Panc1 (cell line): Measurements from ENCODE around the gene ZSCAN26. TPM values are rescaled to one million over a fixed set of nuclear protein-coding genes. Genes with fewer than 3 reads are reported as not detected.

Experiments
- ATAC-seq: fragments of 200-7000 bp; cut with Tn5 transposase; 2 replicates; pipeline ENCODE4 v1.9.1; 2020; ENCODE audit warnings: mild to moderate bottlenecking, moderate library complexity
- BruUV-seq: library from RNA; stranded (reverse); fragments of 400-500 nt; replicated peaks from 2 replicates; lab custom pipeline; 2021; lab: Mats Ljungman, UMichigan
- CTCF ChIA-PET: fragments of 300-600 bp; sonication (Branson Sonifier 250); formaldehyde crosslinking; loops from one replicate; lab custom pipeline; 2022; ENCODE audit warnings: antibody characterized with exemption; lab: Charles Lee
- POLR2A ChIA-PET: fragments of 300-600 bp; sonication (Branson Sonifier 250); formaldehyde crosslinking; loops from one replicate; lab custom pipeline; 2022; ENCODE audit warnings: antibody characterized with exemption; lab: Charles Lee
- DNase-seq: peaks from one replicate; pipeline ENCODE4 v3.0.0-alpha.2; 2010; ENCODE audit warnings: low read depth, low spot score
- H3K27ac ChIP-seq: 2 replicates; pipeline ENCODE4 v1.5.1; 2011; ENCODE audit warnings: mild to moderate bottlenecking, low read length, inconsistent platforms
- H3K27me3 ChIP-seq: fragments of 200-500 bp; sonication (Bioruptor generic); 2 replicates; pipeline ENCODE4 v1.6.0; 2014; ENCODE audit warnings: low read length, inconsistent platforms; ENCODE audit not compliant: control insufficient read depth, insufficient read depth
- H3K36me3 ChIP-seq: fragments of 200-500 bp; sonication (Bioruptor generic); 2 replicates; pipeline ENCODE4 v1.5.1; 2014; ENCODE audit warnings: inconsistent platforms, mild to moderate bottlenecking, low read length, moderate library complexity; ENCODE audit not compliant: control insufficient read depth, insufficient read depth
- H3K4me1 ChIP-seq: 2 replicates; pipeline ENCODE4 v1.5.1; 2011; ENCODE audit warnings: inconsistent platforms, mild to moderate bottlenecking, low read length, moderate library complexity; ENCODE audit not compliant: control insufficient read depth, insufficient read depth
- H3K4me3 ChIP-seq, 2 experiments: 2 replicates each; pipeline ENCODE4 v1.5.1; 2011 to 2012; ENCODE audit warnings: low read depth in 2 of 2, low read length in 2 of 2, mild to moderate bottlenecking in 2 of 2, inconsistent platforms in 1 of 2, moderate library complexity in 1 of 2
- H3K9me3 ChIP-seq: fragments of 200-500 bp; sonication (Bioruptor generic); 2 replicates; pipeline ENCODE4 v1.5.1; 2014; ENCODE audit warnings: low read depth, mild to moderate bottlenecking, inconsistent platforms, low read length, moderate library complexity; ENCODE audit not compliant: control insufficient read depth, insufficient read depth
- CTCF ChIP-seq: fragments of 450-650 bp; IDR thresholded peaks from 2 replicates; pipeline ENCODE4 v1.5.1; 2017; ENCODE audit warnings: mild to moderate bottlenecking
- POLR2AphosphoS5 ChIP-seq: IDR thresholded peaks from 2 replicates; pipeline ENCODE4 v1.6.1; 2012; ENCODE audit warnings: mild to moderate bottlenecking, low read depth, low read length, moderate library complexity
- REST ChIP-seq, 2 experiments: IDR thresholded peaks; 2 replicates each; pipeline ENCODE4 v1.6.1; 2011 to 2012; ENCODE audit warnings: low read depth in 2 of 2, control low read depth in 1 of 2, low read length in 1 of 2, mild to moderate bottlenecking in 1 of 2, moderate library complexity in 1 of 2; ENCODE audit not compliant: insufficient read depth in 1 of 2
- SIN3A ChIP-seq: IDR thresholded peaks from 2 replicates; pipeline ENCODE4 v1.6.1; 2012; ENCODE audit warnings: low read depth, mild to moderate bottlenecking, low read length, moderate library complexity, borderline replicate concordance; ENCODE audit not compliant: insufficient read depth
- TCF7L2 ChIP-seq: IDR thresholded peaks from 2 replicates; pipeline ENCODE4 v1.6.1; 2011; ENCODE audit warnings: mild to moderate bottlenecking, low read depth, low read length, inconsistent platforms
- in situ Hi-C: cut with HindIII; loops from 2 replicates; pipeline ENCODE4 v1.10.0; 2016; ENCODE audit warnings: low sequenced_read_pairs, low pct_unique_long_range_greater_than_20kb
- intact Hi-C: fragments of 100-400 bp; cut with micrococcal nuclease; formaldehyde crosslinking; loops from one replicate; pipeline ENCODE4 v1.10.0; 2022; ENCODE audit not compliant: unreplicated experiment
- total RNA-seq: library from RNA; stranded (reverse); gene quantifications from one replicate; pipeline ENCODE4 v1.2.1, GENCODE V29; 2021; ENCODE audit not compliant: unreplicated experiment

The ZSCAN26 gene
- total RNA-seq, 1 experiment from 2014 or later = 6.6 TPM

GRCh38 chr6:28326371-28326948 lies 59.5 kb downstream of the ZSCAN26 start:
- Histone ChIP-seq H3K9me3 (peaks cover 37% of the 10 kb centered on the region), H3K36me3 (no peaks in the 10 kb centered on the region; the same call in 1 of the 2 replicates), H3K4me3 (no peak overlapping the region), H3K27me3 (no peaks in the 10 kb centered on the region), H3K27ac (no peak overlapping the region), H3K4me1 (no peaks in the 10 kb centered on the region)
- ChIA-PET POLR2A (no interaction called here), CTCF (no interaction called here)
- no TSS peak for BruUV-seq
- TF ChIP-seq TCF7L2 (no peak), SIN3A (no peak), REST (IDR thresholded peaks at IDR 0.05; ENCODE audit: insufficient read depth in 1 of 2, low read depth in 2 of 2, low read length in 1 of 2) (no peak), CTCF (no peak), POLR2AphosphoS5 (no peak)
- no peak for DNase-seq
- intact Hi-C loops = no loop called here
- no peak for ATAC-seq
- in situ Hi-C loops = no loop called here

Other genes with a start within 250 kb of the ZSCAN26 start
- 4.2 TPM for gene ZNF165, start 186.6 kb upstream of the ZSCAN26 start, total RNA-seq
- gene ZSCAN16, start 142.5 kb upstream of the ZSCAN26 start, total RNA-seq = 5.3 TPM
- gene ZKSCAN8, start 125.3 kb upstream of the ZSCAN26 start, total RNA-seq = 18.4 TPM
- 14.4 TPM for gene ZSCAN9, start 41.9 kb upstream of the ZSCAN26 start, total RNA-seq
- gene ZKSCAN4, start 14.9 kb upstream of the ZSCAN26 start, total RNA-seq = 4.4 TPM
- gene NKAPL, start 7.8 kb upstream of the ZSCAN26 start, total RNA-seq = not detected
- 7.6 TPM for gene PGBD1, start 14.4 kb downstream of the ZSCAN26 start, total RNA-seq
- 10.4 TPM for gene ZSCAN31, start 69.0 kb downstream of the ZSCAN26 start, total RNA-seq
- 7.0 TPM for gene ZKSCAN3, start 82.8 kb downstream of the ZSCAN26 start, total RNA-seq
- 3.2 TPM for gene ZSCAN12, start 132.6 kb downstream of the ZSCAN26 start, total RNA-seq
- gene ZSCAN23, start 176.3 kb downstream of the ZSCAN26 start, total RNA-seq = 1.6 TPM
- not detected for gene GPX6, start 248.7 kb downstream of the ZSCAN26 start, total RNA-seq